ENCODE data around the gene FKBP15. TPM values are rescaled to one million over a fixed set of nuclear protein-coding genes. Genes with fewer than 3 reads are reported as not detected.
A peak's percentile ranks its signal among the peaks of the same experiment; 100 is the strongest.

FKBP15 gene
- total and polyA plus RNA-seq, 2 of the 8 experiments (the other 6 are each of a cell fraction or from before 2014, with no cell fraction given), result 9.9 to 13.8 TPM

- Histone ChIP-seq H4K5ac (ENCODE audit: insufficient read length, low read depth, low read length) (no peak overlapping the region), H3K18ac (ENCODE audit: extremely low read depth, low read length) (no peak overlapping the region), H4K8ac (ENCODE audit: extremely low read depth, insufficient read depth, low read length) (no peak overlapping the region), H3K23ac (ENCODE audit: insufficient read length) (no peak overlapping the region), H3K14ac (ENCODE audit: insufficient read length) (no peak overlapping the region), H3K4me3 (ENCODE audit: extremely low read depth in 1 of 4, insufficient read depth in 2 of 4, low read depth in 3 of 4, low read length in 4 of 4) (no peak overlapping the region), H2BK20ac (ENCODE audit: low read length) (no peak overlapping the region), H3K4ac (replicated peaks; ENCODE audit: insufficient read length, low read depth, low read length) (no peak overlapping the region), H3K79me2 (ENCODE audit: control insufficient read depth in 1 of 2, insufficient read depth in 2 of 2, low read length in 2 of 2) (peaks cover 3 to 22% of the 10 kb centered on the region in 2 experiments; a peak in 3 of 4 replicates), H3K56ac (replicated peaks; ENCODE audit: insufficient read length, low read depth, low read length) (no peak overlapping the region), H2BK12ac (ENCODE audit: low read depth, low read length) (no peak overlapping the region), H3K4me2 (ENCODE audit: insufficient read depth in 1 of 2, low read depth in 2 of 2, low read length in 2 of 2) (no peak overlapping the region), H3K27me3 (replicated peaks in 1 of 4; ENCODE audit: control insufficient read depth in 3 of 4, extremely low read depth in 1 of 4, insufficient read depth in 3 of 4, low read length in 3 of 4) (no peaks in the 10 kb centered on the region), H2BK120ac (replicated peaks; ENCODE audit: low read depth, low read length) (no peak overlapping the region), H4K20me1 (replicated peaks in 1 of 2; ENCODE audit: control insufficient read depth in 1 of 2, insufficient read depth in 2 of 2, low read length in 2 of 2) (no peaks in the 10 kb centered on the region), H2AFZ (ENCODE audit: low read length) (no peak overlapping the region), H3K36me3 (ENCODE audit: control insufficient read depth in 2 of 4, insufficient read depth in 4 of 4, low read length in 3 of 4) (no peaks in the 10 kb centered on the region; a peak in 1 of 8 replicates), H2BK15ac (ENCODE audit: low read length) (no peak overlapping the region), H4K91ac (replicated peaks; ENCODE audit: insufficient read length, low read length) (no peak overlapping the region), H3K79me1 (ENCODE audit: low read depth, low read length) (peaks cover 4% of the 10 kb centered on the region; the same call in 1 of the 2 replicates), H3K27ac (ENCODE audit: low read depth, low read length) (no peak overlapping the region), H3K9ac (replicated peaks in 1 of 4; ENCODE audit: extremely low read depth in 1 of 4, low read depth in 3 of 4, low read length in 3 of 4) (no peak overlapping the region), H3K23me2 (ENCODE audit: low read depth, low read length) (no peaks in the 10 kb centered on the region), H2AK5ac (ENCODE audit: low read depth, low read length) (no peak overlapping the region), H3K9me3 (ENCODE audit: insufficient read depth in 2 of 2, low read depth in 1 of 2, low read length in 1 of 2) (no peaks in the 10 kb centered on the region), H2BK5ac (ENCODE audit: low read depth, low read length) (no peak overlapping the region), H3K4me1 (replicated peaks in 1 of 4; ENCODE audit: control insufficient read depth in 3 of 4, insufficient read depth in 4 of 4, low read length in 3 of 4) (peaks cover 0 to 5% (median 0%) of the 10 kb centered on the region in 4 experiments; a peak in 3 of 7 replicates)
- whole genome bisulfite sequencing, 2 experiments (ENCODE audit: extremely low coverage in 1 of 2, insufficient coverage in 1 of 2, insufficient read length in 1 of 2, insufficient replicate concordance in 2 of 2, low coverage in 1 of 2, low lambda C conversion rate in 2 of 2, missing lambda C conversion rate in 1 of 2), result 90% methylated on average over 3 of the region's 3 CpGs; no CpG with 5 or more reads in 1 of the 2 experiments
- DNase-seq (ENCODE audit: low read depth in 1 of 2, low spot score in 2 of 2) (no peak), FAIRE-seq (no peak)
- ChIA-PET POLR2A (ENCODE audit: partially characterized antibody) (no interaction called here), CTCF (ENCODE audit: partially characterized antibody) (no interaction called here)
- TF ChIP-seq BACH1 (IDR thresholded peaks at IDR 0.05; ENCODE audit: low read length), result peak; percentile 43; the same call in 1 of the 2 replicates
- no peak for TF ChIP-seq JUND (IDR thresholded peaks at IDR 0.05; ENCODE audit: low read length)
- TF ChIP-seq MAFK (IDR thresholded peaks at IDR 0.05; ENCODE audit: low read depth, low read length), result peak; percentile 53; the same call in 1 of the 2 replicates
Observed at GRCh38 chr9:113215132-113215531, 5.9 kb downstream of the FKBP15 start.

Measured in H1 (cell line).